GM21367 (cell line): ENCODE measurements around the gene SIGLEC11.

Experiments used
- ATAC-seq: cut with Tn5 transposase; IDR thresholded peaks from one replicate; pipeline ENCODE4 v1.9.1; 2021; ENCODE audit not compliant: unreplicated experiment

SIGLEC11 gene

DNA sequence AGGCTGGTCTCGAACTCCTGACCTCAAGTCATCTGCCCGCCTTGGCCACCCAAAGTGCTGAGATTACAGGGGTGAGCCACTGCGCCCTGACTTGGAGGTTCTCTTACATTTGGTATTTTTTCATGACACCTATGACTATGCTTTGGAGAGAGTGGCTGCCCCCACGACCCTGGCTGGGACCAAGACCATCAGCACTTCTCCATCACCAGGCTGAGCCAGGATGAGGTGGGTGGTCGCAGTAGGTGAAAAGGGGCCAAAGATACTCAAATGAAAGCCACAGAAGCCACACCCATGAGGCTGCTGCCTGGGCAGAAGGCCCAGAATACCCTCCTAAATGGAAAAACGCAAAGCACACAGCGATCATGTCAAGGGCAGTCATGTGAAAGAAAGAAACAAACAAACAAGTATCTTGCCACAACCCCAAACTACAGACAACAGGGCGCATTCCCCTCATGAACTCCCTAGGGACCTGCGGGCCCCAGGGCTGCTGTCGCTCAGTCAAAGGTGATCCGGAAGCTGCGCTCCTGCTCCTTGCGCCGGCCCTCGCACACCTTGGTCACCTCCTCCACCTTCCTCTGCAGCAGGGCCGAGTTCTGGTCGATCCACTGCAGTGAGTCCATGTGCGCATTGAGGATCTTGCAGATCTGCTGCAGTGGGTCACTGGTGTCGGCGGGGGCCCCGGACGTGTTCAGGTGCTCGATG lies 53.1 kb downstream of the SIGLEC11 start:
- no peak for ATAC-seq

DNA sequence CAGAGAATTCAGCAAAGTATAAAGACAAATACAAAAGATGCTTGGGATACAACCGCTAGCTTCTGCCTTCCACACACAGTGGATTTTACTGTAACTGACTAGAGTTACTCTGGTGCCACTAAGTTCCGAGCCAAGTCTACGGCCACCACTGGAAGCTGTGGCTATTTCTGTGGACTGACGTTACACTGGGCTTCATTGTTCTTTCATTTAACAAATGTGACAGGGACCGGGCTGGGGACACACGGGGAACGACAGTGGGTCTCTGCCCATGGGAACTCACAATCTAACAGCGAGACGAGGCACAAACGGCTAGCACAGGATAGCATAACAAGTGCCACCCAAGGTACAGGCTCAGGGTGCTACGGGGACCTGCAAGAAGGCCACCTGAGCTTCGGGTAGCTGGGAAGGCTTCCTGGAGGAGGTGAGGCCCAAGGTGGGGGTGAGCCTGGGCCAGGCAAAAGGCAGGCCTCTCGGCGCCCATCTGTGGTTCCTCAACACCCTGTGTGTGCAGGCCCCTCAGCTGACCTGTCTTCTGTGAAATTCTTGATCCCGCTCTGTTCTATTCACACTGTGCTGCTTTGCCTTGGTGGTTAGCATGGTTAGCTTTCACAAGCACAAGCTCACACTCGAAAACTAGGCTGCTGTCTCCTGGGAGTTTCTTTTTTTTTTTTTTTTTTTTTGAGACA lies 54.0 kb downstream of the SIGLEC11 start:
- no peak for ATAC-seq

DNA sequence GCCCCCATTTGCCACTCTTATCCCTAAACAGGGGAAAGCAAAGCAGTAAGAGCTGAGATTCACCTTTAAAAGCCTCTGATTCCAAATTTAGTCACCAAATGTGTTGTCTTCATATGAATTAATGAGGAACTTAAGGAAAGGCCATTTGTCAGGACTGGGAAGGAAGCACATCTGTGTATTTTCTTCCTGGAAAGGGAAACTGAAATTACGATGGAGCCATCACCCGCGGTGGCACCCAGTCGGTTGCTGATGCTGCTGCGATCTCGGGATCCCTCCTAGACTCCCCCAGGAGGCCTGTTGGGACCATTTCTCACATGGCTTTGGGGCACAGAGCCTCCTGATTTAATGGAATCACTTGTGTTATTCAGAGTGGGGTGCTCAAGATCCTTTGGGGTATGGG lies 56.8 kb downstream of the SIGLEC11 start:
- ATAC-seq: no peak
